DMS53 (cell line): ENCODE measurements around the gene SH3BP5L.
A peak's percentile ranks its signal among the peaks of the same experiment; 100 is the strongest.

Experiments
- DNase-seq: peaks from one replicate; lab custom pipeline; 2025; lab: John Stamatoyannopoulos, UW

Gene SH3BP5L

GRCh38 chr1:248825909-248826760 is at the start of gene SH3BP5L:
Gene SH3BP5L (minus strand): TSS chr1:248825915. CDS start chr1:248824935, 980 bp downstream.
- peak; percentile 97 for DNase-seq

GRCh38 chr1:248873993-248874533 is 48.3 kb upstream of the SH3BP5L start:
- DNase-seq: peak; percentile 96

- DNase-seq: peak; percentile 97
Observed at GRCh38 chr1:248873409-248873992, 47.8 kb upstream of the SH3BP5L start.

GRCh38 chr1:248872752-248873408 is 47.2 kb upstream of the SH3BP5L start:
- DNase-seq: peak; percentile 94

- DNase-seq: no peak
Observed at GRCh38 chr1:248871837-248872401, 46.2 kb upstream of the SH3BP5L start.

GRCh38 chr1:248862998-248863881 is 37.5 kb upstream of the SH3BP5L start:
- peak; percentile 88 for DNase-seq

GRCh38 chr1:248862695-248862997 is 36.9 kb upstream of the SH3BP5L start:
- no peak for DNase-seq

GRCh38 chr1:248861616-248862015 is 35.9 kb upstream of the SH3BP5L start:
- DNase-seq: no peak

- DNase-seq: peak; percentile 38
Observed at GRCh38 chr1:248860007-248860406, 34.3 kb upstream of the SH3BP5L start.

GRCh38 chr1:248858891-248859889 is 33.5 kb upstream of the SH3BP5L start, which contains the start of gene ZNF692:
Gene ZNF692 (minus strand): TSS chr1:248859085. CDS start chr1:248858309, 776 bp downstream.
- peak; percentile 99 for DNase-seq

- DNase-seq: peak; percentile 93
Observed at GRCh38 chr1:248858096-248858890, 32.6 kb upstream of the SH3BP5L start.

- no peak for DNase-seq
Observed at GRCh38 chr1:248857749-248858095, 32.0 kb upstream of the SH3BP5L start.

- DNase-seq: peak; percentile 25
Observed at GRCh38 chr1:248857201-248857600, 31.5 kb upstream of the SH3BP5L start.

- no peak for DNase-seq
Observed at GRCh38 chr1:248856176-248856575, 30.5 kb upstream of the SH3BP5L start.

- no peak for DNase-seq
Observed at GRCh38 chr1:248855580-248855979, 29.9 kb upstream of the SH3BP5L start.

GRCh38 chr1:248853663-248854375 is 28.1 kb upstream of the SH3BP5L start:
- no peak for DNase-seq

- DNase-seq: no peak
Observed at GRCh38 chr1:248852481-248853405, 27.0 kb upstream of the SH3BP5L start.

GRCh38 chr1:248851390-248851789 is 25.7 kb upstream of the SH3BP5L start:
- DNase-seq: no peak
